Measurements from ENCODE around the gene AKAP13. TPM values are rescaled to one million over a fixed set of nuclear protein-coding genes. Genes with fewer than 3 reads are reported as not detected.
"Not testable (repeated sequence)": the region's sequence is repeated elsewhere in the genome, so short reads cannot be mapped to it uniquely, and the experiment has no call there.

The AKAP13 gene
- total RNA-seq, 1 experiment from 2014 or later: 36.0 TPM

GRCh38 chr15:85415783-85416182 lies 35.4 kb downstream of the AKAP13 start:
- no peak for DNase-seq (ENCODE audit: low read depth, low spot score)
- in situ Hi-C loops (cut with HindIII; ENCODE audit: low pct_unique_long_range_greater_than_20kb, low sequenced_read_pairs): no loop called here

GRCh38 chr15:85417276-85417675 lies 36.9 kb downstream of the AKAP13 start:
- in situ Hi-C loops (cut with HindIII; ENCODE audit: low pct_unique_long_range_greater_than_20kb, low sequenced_read_pairs): no loop called here
- DNase-seq (ENCODE audit: low read depth, low spot score): no peak

GRCh38 chr15:85419161-85419560 lies 38.8 kb downstream of the AKAP13 start:
- in situ Hi-C loops (cut with HindIII; ENCODE audit: low pct_unique_long_range_greater_than_20kb, low sequenced_read_pairs): no loop called here
- DNase-seq (ENCODE audit: low read depth, low spot score): no peak

- in situ Hi-C loops (cut with HindIII; ENCODE audit: low pct_unique_long_range_greater_than_20kb, low sequenced_read_pairs): no loop called here
- DNase-seq (ENCODE audit: low read depth, low spot score): no peak
Measured at GRCh38 chr15:85421116-85421925, 40.9 kb downstream of the AKAP13 start.

- in situ Hi-C loops (cut with HindIII; ENCODE audit: low pct_unique_long_range_greater_than_20kb, low sequenced_read_pairs): no loop called here
- no peak for DNase-seq (ENCODE audit: low read depth, low spot score)
Measured at GRCh38 chr15:85422607-85423006, 42.2 kb downstream of the AKAP13 start.

GRCh38 chr15:85423256-85423655 lies 42.9 kb downstream of the AKAP13 start:
- DNase-seq (ENCODE audit: low read depth, low spot score): no peak
- in situ Hi-C loops (cut with HindIII; ENCODE audit: low pct_unique_long_range_greater_than_20kb, low sequenced_read_pairs): no loop called here

- in situ Hi-C loops (cut with HindIII; ENCODE audit: low pct_unique_long_range_greater_than_20kb, low sequenced_read_pairs): no loop called here
- DNase-seq (ENCODE audit: low read depth, low spot score): no peak
Measured at GRCh38 chr15:85424154-85424553, 43.8 kb downstream of the AKAP13 start.

GRCh38 chr15:85426481-85426880 lies 46.1 kb downstream of the AKAP13 start:
- DNase-seq (ENCODE audit: low read depth, low spot score): no peak
- in situ Hi-C loops (cut with HindIII; ENCODE audit: low pct_unique_long_range_greater_than_20kb, low sequenced_read_pairs): no loop called here

GRCh38 chr15:85427286-85428028 lies 47.1 kb downstream of the AKAP13 start:
- in situ Hi-C loops (cut with HindIII; ENCODE audit: low pct_unique_long_range_greater_than_20kb, low sequenced_read_pairs): no loop called here
- DNase-seq (ENCODE audit: low read depth, low spot score): no peak

GRCh38 chr15:85429522-85429921 lies 49.1 kb downstream of the AKAP13 start:
- in situ Hi-C loops (cut with HindIII; ENCODE audit: low pct_unique_long_range_greater_than_20kb, low sequenced_read_pairs): no loop called here
- DNase-seq (ENCODE audit: low read depth, low spot score): no peak

- in situ Hi-C loops (cut with HindIII; ENCODE audit: low pct_unique_long_range_greater_than_20kb, low sequenced_read_pairs): no loop called here
- no peak for DNase-seq (ENCODE audit: low read depth, low spot score)
Measured at GRCh38 chr15:85430406-85431204, 50.2 kb downstream of the AKAP13 start.

GRCh38 chr15:85439996-85440395 lies 59.6 kb downstream of the AKAP13 start:
- in situ Hi-C loops (cut with HindIII; ENCODE audit: low pct_unique_long_range_greater_than_20kb, low sequenced_read_pairs): no loop called here
- no peak for DNase-seq (ENCODE audit: low read depth, low spot score)

GRCh38 chr15:85440451-85440850 lies 60.0 kb downstream of the AKAP13 start:
- in situ Hi-C loops (cut with HindIII; ENCODE audit: low pct_unique_long_range_greater_than_20kb, low sequenced_read_pairs): no loop called here
- DNase-seq (ENCODE audit: low read depth, low spot score): no peak

GRCh38 chr15:85441854-85442253 lies 61.5 kb downstream of the AKAP13 start:
- in situ Hi-C loops (cut with HindIII; ENCODE audit: low pct_unique_long_range_greater_than_20kb, low sequenced_read_pairs); DNase-seq (ENCODE audit: low read depth, low spot score): not testable (repeated sequence)

GRCh38 chr15:85443046-85443445 lies 62.6 kb downstream of the AKAP13 start:
- DNase-seq (ENCODE audit: low read depth, low spot score): no peak
- in situ Hi-C loops (cut with HindIII; ENCODE audit: low pct_unique_long_range_greater_than_20kb, low sequenced_read_pairs): no loop called here

GRCh38 chr15:85443593-85444087 lies 63.2 kb downstream of the AKAP13 start:
- peak; percentile 47 for DNase-seq (ENCODE audit: low read depth, low spot score)
- in situ Hi-C loops (cut with HindIII; ENCODE audit: low pct_unique_long_range_greater_than_20kb, low sequenced_read_pairs): no loop called here

GRCh38 chr15:85444122-85444745 lies 63.8 kb downstream of the AKAP13 start:
- no peak for DNase-seq (ENCODE audit: low read depth, low spot score)
- in situ Hi-C loops (cut with HindIII; ENCODE audit: low pct_unique_long_range_greater_than_20kb, low sequenced_read_pairs): no loop called here

- in situ Hi-C loops (cut with HindIII; ENCODE audit: low pct_unique_long_range_greater_than_20kb, low sequenced_read_pairs): no loop called here
- DNase-seq (ENCODE audit: low read depth, low spot score): no peak
Measured at GRCh38 chr15:85445361-85445760, 65.0 kb downstream of the AKAP13 start.
